HEK293 (cell line): ENCODE results near the gene PTPRK.

Experiments used
- HOXA7 ChIP-seq: sonication (generic); formaldehyde crosslinking; IDR thresholded peaks from 2 replicates; pipeline ENCODE4 v1.8.1; 2022; ENCODE audit warnings: missing genetic modification reagents, borderline replicate concordance
- HOXC10 ChIP-seq: sonication (generic); formaldehyde crosslinking; IDR thresholded peaks from 2 replicates; pipeline ENCODE4 v1.8.1; 2023; ENCODE audit warnings: mild to moderate bottlenecking, missing genetic modification reagents
- KLF10 ChIP-seq: fragments of 450-650 bp; IDR thresholded peaks from 2 replicates; pipeline ENCODE4 v1.5.1; 2018; ENCODE audit warnings: missing biosample characterization, mild to moderate bottlenecking, missing genetic modification characterization
- OSR2 ChIP-seq: fragments of 450-650 bp; formaldehyde crosslinking; IDR thresholded peaks from 2 replicates; pipeline ENCODE4 v1.5.1; 2016; ENCODE audit warnings: missing biosample characterization, missing genetic modification characterization
- REPIN1 ChIP-seq: fragments of 450-650 bp; formaldehyde crosslinking; IDR thresholded peaks from 2 replicates; pipeline ENCODE4 v1.5.1; 2017; ENCODE audit warnings: missing biosample characterization, missing genetic modification characterization, low read depth
- SCRT2 ChIP-seq: fragments of 450-650 bp; formaldehyde crosslinking; IDR thresholded peaks from 2 replicates; pipeline ENCODE4 v1.5.1; 2016; ENCODE audit warnings: missing biosample characterization, missing genetic modification characterization
- ZBTB7A ChIP-seq: fragments of 450-650 bp; formaldehyde crosslinking; IDR thresholded peaks from 2 replicates; pipeline ENCODE4 v1.5.1; 2016; ENCODE audit warnings: low read depth, missing biosample characterization, missing genetic modification characterization
- ZIC2 ChIP-seq: fragments of 450-650 bp; formaldehyde crosslinking; IDR thresholded peaks from 2 replicates; pipeline ENCODE4 v1.5.1; 2016; ENCODE audit warnings: missing biosample characterization, missing genetic modification characterization
- ZNF16 ChIP-seq: fragments of 450-650 bp; formaldehyde crosslinking; IDR thresholded peaks from 2 replicates; pipeline ENCODE4 v1.5.1; 2016; ENCODE audit warnings: low read depth, missing biosample characterization, missing genetic modification characterization
- ZNF221 ChIP-seq: fragments of 450-650 bp; formaldehyde crosslinking; IDR thresholded peaks from 2 replicates; pipeline ENCODE4 v1.5.1; 2017; ENCODE audit warnings: missing biosample characterization, missing genetic modification characterization, borderline replicate concordance
- ZNF23 ChIP-seq: fragments of 450-650 bp; formaldehyde crosslinking; IDR thresholded peaks from 2 replicates; pipeline ENCODE4 v1.5.1; 2016; ENCODE audit warnings: missing biosample characterization, missing genetic modification characterization, borderline replicate concordance
- ZNF292 ChIP-seq: fragments of 450-650 bp; formaldehyde crosslinking; IDR thresholded peaks from 2 replicates; pipeline ENCODE4 v1.5.1; 2016; ENCODE audit warnings: low read depth, missing biosample characterization, missing genetic modification characterization, borderline replicate concordance
- ZNF350 ChIP-seq: fragments of 450-650 bp; formaldehyde crosslinking; IDR thresholded peaks from 2 replicates; pipeline ENCODE4 v1.5.0; 2017; ENCODE audit warnings: missing biosample characterization, mild to moderate bottlenecking, missing genetic modification characterization
- ZNF416 ChIP-seq: fragments of 450-650 bp; formaldehyde crosslinking; IDR thresholded peaks from 2 replicates; pipeline ENCODE4 v1.5.1; 2016; ENCODE audit warnings: missing biosample characterization, missing genetic modification characterization
- ZNF558 ChIP-seq: fragments of 450-650 bp; formaldehyde crosslinking; IDR thresholded peaks from 2 replicates; pipeline ENCODE4 v1.5.1; 2016; ENCODE audit warnings: missing biosample characterization, missing genetic modification characterization
- ZNF626 ChIP-seq: fragments of 450-650 bp; sonication (Bioruptor Pico); formaldehyde crosslinking; IDR thresholded peaks from 2 replicates; pipeline ENCODE4 v1.5.1; 2018; ENCODE audit warnings: missing biosample characterization, missing genetic modification characterization, inconsistent platforms
- ZNF670 ChIP-seq: fragments of 450-650 bp; formaldehyde crosslinking; IDR thresholded peaks from 2 replicates; pipeline ENCODE4 v1.5.1; 2016; ENCODE audit warnings: missing biosample characterization, missing genetic modification characterization, low read depth
- ZNF747 ChIP-seq: fragments of 450-650 bp; formaldehyde crosslinking; IDR thresholded peaks from 2 replicates; pipeline ENCODE4 v1.5.1; 2016; ENCODE audit warnings: missing biosample characterization, missing genetic modification characterization
- ZNF777 ChIP-seq: fragments of 450-650 bp; formaldehyde crosslinking; IDR thresholded peaks from 2 replicates; pipeline ENCODE4 v1.5.1; 2017; ENCODE audit warnings: missing biosample characterization, missing genetic modification characterization, borderline replicate concordance
- ZNF792 ChIP-seq: fragments of 450-650 bp; formaldehyde crosslinking; IDR thresholded peaks from 2 replicates; pipeline ENCODE4 v1.5.1; 2016; ENCODE audit warnings: missing biosample characterization, missing genetic modification characterization
- ZNF843 ChIP-seq: fragments of 450-650 bp; formaldehyde crosslinking; IDR thresholded peaks from 2 replicates; pipeline ENCODE4 v1.5.1; 2016; ENCODE audit warnings: missing biosample characterization, missing genetic modification characterization
- ZSCAN23 ChIP-seq: fragments of 450-650 bp; formaldehyde crosslinking; IDR thresholded peaks from 2 replicates; pipeline ENCODE4 v1.5.1; 2016; ENCODE audit warnings: missing biosample characterization, missing genetic modification characterization
- TF ChIP-seq, protein P1 (sequence below): fragments of 450-650 bp; formaldehyde crosslinking; IDR thresholded peaks from 2 replicates; pipeline ENCODE4 v1.5.0; 2017; ENCODE audit warnings: missing biosample characterization, missing genetic modification characterization, borderline replicate concordance
- TF ChIP-seq, protein P2 (sequence below): fragments of 450-650 bp; formaldehyde crosslinking; IDR thresholded peaks from 2 replicates; pipeline ENCODE4 v1.5.1; 2016; ENCODE audit warnings: missing biosample characterization, missing genetic modification characterization
- TF ChIP-seq, protein P3 (sequence below): IDR thresholded peaks from 2 replicates; pipeline ENCODE4 v1.6.1; 2011; ENCODE audit warnings: mild to moderate bottlenecking, low read depth, low read length, borderline replicate concordance
- TF ChIP-seq, protein P4 (sequence below): fragments of 450-650 bp; formaldehyde crosslinking; IDR thresholded peaks from 2 replicates; pipeline ENCODE4 v1.5.1; 2016; ENCODE audit warnings: missing biosample characterization, missing genetic modification characterization
- TF ChIP-seq, protein P5 (sequence below): fragments of 450-650 bp; formaldehyde crosslinking; IDR thresholded peaks from 2 replicates; pipeline ENCODE4 v1.5.1; 2016; ENCODE audit warnings: missing biosample characterization, missing genetic modification characterization
- TF ChIP-seq, protein P6 (sequence below): fragments of 450-650 bp; IDR thresholded peaks from 2 replicates; pipeline ENCODE4 v1.5.1; 2018; ENCODE audit warnings: missing biosample characterization, mild to moderate bottlenecking, missing genetic modification characterization
- TF ChIP-seq, protein P7 (sequence below): fragments of 450-650 bp; formaldehyde crosslinking; IDR thresholded peaks from 2 replicates; pipeline ENCODE4 v1.5.1; 2017; ENCODE audit warnings: missing biosample characterization, missing genetic modification characterization

The PTPRK gene

DNA sequence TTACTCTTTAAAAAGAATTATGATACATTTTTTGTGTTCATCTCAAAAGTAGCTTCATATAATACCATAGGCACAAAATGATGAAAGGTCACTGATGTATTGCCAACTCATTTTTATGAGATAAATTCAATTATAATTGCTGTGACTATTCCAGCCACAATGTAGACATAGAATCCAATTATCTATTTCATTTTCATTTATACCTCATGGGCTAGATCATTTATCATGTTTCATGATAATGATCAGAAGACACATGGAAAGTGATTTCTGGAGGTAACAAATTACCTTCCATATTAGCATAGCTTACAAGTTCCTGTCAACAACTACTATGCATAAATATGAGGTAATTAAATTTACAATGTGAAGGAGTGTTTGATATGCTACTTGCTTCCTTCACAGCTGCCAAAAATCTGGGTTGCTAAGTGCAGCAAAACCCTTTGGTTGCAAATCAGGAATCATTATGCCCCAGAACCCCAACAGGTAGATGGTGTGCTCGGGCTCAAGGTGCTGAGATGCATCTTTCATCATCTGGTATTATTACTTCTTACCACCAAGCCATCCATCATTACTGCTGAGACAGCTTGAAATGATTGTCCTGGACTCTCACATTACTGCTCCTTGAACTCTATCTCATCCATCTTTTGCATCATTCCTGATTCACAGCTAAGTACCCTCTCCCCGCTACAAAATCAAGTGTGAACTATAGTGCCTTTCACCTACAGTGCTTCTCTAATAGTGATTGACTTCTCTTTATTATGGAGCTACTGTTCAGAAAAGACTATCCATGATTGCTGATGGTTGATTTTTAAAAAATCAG, 313.6 kb downstream of the PTPRK start (continued):
- TF ChIP-seq ZNF777 (tag by site-specific recombination) (no peak), REPIN1 (no peak), ZNF670 (tag by site-specific recombination) (no peak), KLF10 (tag by site-specific recombination) (no peak), ZBTB7A (no peak), ZSCAN23 (no peak), ZNF23 (no peak), HOXC10 (CRISPR knock-in tag) (no peak), SCRT2 (tag by site-specific recombination) (peak; percentile 54; the same call in 1 of the 2 replicates), ZNF416 (tag by site-specific recombination) (no peak), ZIC2 (tag by site-specific recombination) (no peak), ZNF792 (tag by site-specific recombination) (no peak), ZNF16 (no peak), ZNF292 (tag by site-specific recombination) (no peak), ZNF747 (tag by site-specific recombination) (no peak), ZNF626 (tag by site-specific recombination) (no peak), HOXA7 (CRISPR knock-in tag) (no peak), ZNF221 (no peak), OSR2 (tag by site-specific recombination) (peak; percentile 33; the same call in 1 of the 2 replicates), ZNF350 (0 out of 2 replicates have a peak, but pooled peaks have one; percentile 36), ZNF558 (tag by site-specific recombination) (no peak), ZNF843 (tag by site-specific recombination) (no peak)
- TF ChIP-seq, protein P1, sequence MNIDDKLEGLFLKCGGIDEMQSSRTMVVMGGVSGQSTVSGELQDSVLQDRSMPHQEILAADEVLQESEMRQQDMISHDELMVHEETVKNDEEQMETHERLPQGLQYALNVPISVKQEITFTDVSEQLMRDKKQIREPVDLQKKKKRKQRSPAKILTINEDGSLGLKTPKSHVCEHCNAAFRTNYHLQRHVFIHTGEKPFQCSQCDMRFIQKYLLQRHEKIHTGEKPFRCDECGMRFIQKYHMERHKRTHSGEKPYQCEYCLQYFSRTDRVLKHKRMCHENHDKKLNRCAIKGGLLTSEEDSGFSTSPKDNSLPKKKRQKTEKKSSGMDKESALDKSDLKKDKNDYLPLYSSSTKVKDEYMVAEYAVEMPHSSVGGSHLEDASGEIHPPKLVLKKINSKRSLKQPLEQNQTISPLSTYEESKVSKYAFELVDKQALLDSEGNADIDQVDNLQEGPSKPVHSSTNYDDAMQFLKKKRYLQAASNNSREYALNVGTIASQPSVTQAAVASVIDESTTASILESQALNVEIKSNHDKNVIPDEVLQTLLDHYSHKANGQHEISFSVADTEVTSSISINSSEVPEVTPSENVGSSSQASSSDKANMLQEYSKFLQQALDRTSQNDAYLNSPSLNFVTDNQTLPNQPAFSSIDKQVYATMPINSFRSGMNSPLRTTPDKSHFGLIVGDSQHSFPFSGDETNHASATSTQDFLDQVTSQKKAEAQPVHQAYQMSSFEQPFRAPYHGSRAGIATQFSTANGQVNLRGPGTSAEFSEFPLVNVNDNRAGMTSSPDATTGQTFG (tag by site-specific recombination): no peak
- TF ChIP-seq, protein P2, sequence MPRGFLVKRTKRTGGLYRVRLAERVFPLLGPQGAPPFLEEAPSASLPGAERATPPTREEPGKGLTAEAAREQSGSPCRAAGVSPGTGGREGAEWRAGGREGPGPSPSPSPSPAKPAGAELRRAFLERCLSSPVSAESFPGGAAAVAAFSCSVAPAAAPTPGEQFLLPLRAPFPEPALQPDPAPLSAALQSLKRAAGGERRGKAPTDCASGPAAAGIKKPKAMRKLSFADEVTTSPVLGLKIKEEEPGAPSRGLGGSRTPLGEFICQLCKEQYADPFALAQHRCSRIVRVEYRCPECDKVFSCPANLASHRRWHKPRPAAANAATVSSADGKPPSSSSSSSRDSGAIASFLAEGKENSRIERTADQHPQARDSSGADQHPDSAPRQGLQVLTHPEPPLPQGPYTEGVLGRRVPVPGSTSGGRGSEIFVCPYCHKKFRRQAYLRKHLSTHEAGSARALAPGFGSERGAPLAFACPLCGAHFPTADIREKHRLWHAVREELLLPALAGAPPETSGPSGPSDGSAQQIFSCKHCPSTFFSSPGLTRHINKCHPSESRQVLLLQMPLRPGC: no peak
- TF ChIP-seq, protein P3, sequence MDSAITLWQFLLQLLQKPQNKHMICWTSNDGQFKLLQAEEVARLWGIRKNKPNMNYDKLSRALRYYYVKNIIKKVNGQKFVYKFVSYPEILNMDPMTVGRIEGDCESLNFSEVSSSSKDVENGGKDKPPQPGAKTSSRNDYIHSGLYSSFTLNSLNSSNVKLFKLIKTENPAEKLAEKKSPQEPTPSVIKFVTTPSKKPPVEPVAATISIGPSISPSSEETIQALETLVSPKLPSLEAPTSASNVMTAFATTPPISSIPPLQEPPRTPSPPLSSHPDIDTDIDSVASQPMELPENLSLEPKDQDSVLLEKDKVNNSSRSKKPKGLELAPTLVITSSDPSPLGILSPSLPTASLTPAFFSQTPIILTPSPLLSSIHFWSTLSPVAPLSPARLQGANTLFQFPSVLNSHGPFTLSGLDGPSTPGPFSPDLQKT: no peak
- TF ChIP-seq, protein P4, sequence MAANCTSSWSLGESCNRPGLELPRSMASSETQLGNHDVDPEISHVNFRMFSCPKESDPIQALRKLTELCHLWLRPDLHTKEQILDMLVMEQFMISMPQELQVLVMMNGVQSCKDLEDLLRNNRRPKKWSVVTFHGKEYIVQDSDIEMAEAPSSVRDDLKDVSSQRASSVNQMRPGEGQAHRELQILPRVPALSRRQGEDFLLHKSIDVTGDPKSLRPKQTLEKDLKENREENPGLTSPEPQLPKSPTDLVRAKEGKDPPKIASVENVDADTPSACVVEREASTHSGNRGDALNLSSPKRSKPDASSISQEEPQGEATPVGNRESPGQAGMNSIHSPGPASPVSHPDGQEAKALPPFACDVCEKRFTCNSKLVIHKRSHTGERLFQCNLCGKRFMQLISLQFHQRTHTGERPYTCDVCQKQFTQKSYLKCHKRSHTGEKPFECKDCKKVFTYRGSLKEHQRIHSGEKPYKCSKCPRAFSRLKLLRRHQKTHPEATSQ: no peak
- TF ChIP-seq, protein P5, sequence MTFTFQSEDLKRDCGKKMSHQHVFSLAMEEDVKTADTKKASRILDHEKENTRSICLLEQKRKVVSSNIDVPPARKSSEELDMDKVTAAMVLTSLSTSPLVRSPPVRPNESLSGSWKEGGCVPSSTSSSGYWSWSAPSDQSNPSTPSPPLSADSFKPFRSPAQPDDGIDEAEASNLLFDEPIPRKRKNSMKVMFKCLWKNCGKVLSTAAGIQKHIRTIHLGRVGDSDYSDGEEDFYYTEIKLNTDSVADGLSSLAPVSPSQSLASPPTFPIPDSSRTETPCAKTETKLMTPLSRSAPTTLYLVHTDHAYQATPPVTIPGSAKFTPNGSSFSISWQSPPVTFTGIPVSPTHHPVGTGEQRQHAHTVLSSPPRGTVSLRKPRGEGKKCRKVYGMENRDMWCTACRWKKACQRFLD (tag by site-specific recombination): no peak
- TF ChIP-seq, protein P6, sequence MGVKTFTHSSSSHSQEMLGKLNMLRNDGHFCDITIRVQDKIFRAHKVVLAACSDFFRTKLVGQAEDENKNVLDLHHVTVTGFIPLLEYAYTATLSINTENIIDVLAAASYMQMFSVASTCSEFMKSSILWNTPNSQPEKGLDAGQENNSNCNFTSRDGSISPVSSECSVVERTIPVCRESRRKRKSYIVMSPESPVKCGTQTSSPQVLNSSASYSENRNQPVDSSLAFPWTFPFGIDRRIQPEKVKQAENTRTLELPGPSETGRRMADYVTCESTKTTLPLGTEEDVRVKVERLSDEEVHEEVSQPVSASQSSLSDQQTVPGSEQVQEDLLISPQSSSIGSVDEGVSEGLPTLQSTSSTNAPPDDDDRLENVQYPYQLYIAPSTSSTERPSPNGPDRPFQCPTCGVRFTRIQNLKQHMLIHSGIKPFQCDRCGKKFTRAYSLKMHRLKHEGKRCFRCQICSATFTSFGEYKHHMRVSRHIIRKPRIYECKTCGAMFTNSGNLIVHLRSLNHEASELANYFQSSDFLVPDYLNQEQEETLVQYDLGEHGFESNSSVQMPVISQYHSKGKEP (tag by site-specific recombination): no peak
- TF ChIP-seq, protein P7, sequence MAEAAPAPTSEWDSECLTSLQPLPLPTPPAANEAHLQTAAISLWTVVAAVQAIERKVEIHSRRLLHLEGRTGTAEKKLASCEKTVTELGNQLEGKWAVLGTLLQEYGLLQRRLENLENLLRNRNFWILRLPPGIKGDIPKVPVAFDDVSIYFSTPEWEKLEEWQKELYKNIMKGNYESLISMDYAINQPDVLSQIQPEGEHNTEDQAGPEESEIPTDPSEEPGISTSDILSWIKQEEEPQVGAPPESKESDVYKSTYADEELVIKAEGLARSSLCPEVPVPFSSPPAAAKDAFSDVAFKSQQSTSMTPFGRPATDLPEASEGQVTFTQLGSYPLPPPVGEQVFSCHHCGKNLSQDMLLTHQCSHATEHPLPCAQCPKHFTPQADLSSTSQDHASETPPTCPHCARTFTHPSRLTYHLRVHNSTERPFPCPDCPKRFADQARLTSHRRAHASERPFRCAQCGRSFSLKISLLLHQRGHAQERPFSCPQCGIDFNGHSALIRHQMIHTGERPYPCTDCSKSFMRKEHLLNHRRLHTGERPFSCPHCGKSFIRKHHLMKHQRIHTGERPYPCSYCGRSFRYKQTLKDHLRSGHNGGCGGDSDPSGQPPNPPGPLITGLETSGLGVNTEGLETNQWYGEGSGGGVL (tag by site-specific recombination): no peak
